GM12865 (cell line): ENCODE measurements around the gene EPHA1.

Source experiments
- DNase-seq: peaks from one replicate; pipeline ENCODE4 v3.0.0; 2010; ENCODE audit warnings: low read depth
- H3K4me3 ChIP-seq: 2 replicates; pipeline ENCODE4 v1.5.1; 2011; ENCODE audit warnings: mild to moderate bottlenecking, low read depth, low read length, control low read depth
- CTCF ChIP-seq: IDR thresholded peaks from 2 replicates; pipeline ENCODE4 v1.5.1; 2011; ENCODE audit warnings: low read length, control low read depth, low read depth, inconsistent platforms; ENCODE audit not compliant: insufficient read depth; ENCODE audit errors: missing control alignments

EPHA1 gene

GRCh38 chr7:143382791-143383641 lies 25.6 kb downstream of the EPHA1 start:
- no peak overlapping the region for H3K4me3 ChIP-seq
- DNase-seq, result no peak
- peak; percentile 1 for TF ChIP-seq CTCF

GRCh38 chr7:143382126-143382790 lies 26.4 kb downstream of the EPHA1 start:
- no peak for TF ChIP-seq CTCF
- H3K4me3 ChIP-seq, result peak overlapping the region; percentile 99
- DNase-seq, result no peak

GRCh38 chr7:143381427-143382125 lies 27.1 kb downstream of the EPHA1 start:
- no peak for TF ChIP-seq CTCF
- peak overlapping the region; percentile 99 for H3K4me3 ChIP-seq
- DNase-seq, result peak; percentile 39

GRCh38 chr7:143380646-143381426 lies 27.8 kb downstream of the EPHA1 start, which contains the start of gene ZYX:
Gene ZYX, plus strand, starts transcription at chr7:143381345. Its CDS starts 227 bp downstream, at chr7:143381572.
- no peak for TF ChIP-seq CTCF
- peak within 1 kb of the TSS; percentile 99 for H3K4me3 ChIP-seq
- peak; percentile 95 for DNase-seq

GRCh38 chr7:143380260-143380645 lies 28.4 kb downstream of the EPHA1 start:
- peak; percentile 84 for TF ChIP-seq CTCF
- DNase-seq, result peak; percentile 92
- peak overlapping the region; percentile 99 for H3K4me3 ChIP-seq

- H3K4me3 ChIP-seq, result peak overlapping the region; percentile 99
- DNase-seq, result peak; percentile 35
- TF ChIP-seq CTCF, result no peak
These were observed 28.9 kb downstream of the EPHA1 start for GRCh38 chr7:143379611-143380259.
